Inferior parietal cortex (tissue), 1 donor: ENCODE results near the gene ARSG.

ENCODE experiments used
- DNase-seq: peaks from one replicate; pipeline ENCODE4 v3.0.0-alpha.2; 2016; ENCODE audit errors: extremely low spot score

ARSG gene

GRCh38 chr17:68377771-68378267 is 86.5 kb downstream of the ARSG start:
- DNase-seq: no peak

- no peak for DNase-seq
These were observed 87.2 kb downstream of the ARSG start for GRCh38 chr17:68378268-68379176.

GRCh38 chr17:68379177-68379510 is 87.8 kb downstream of the ARSG start:
- no peak for DNase-seq

- no peak for DNase-seq
These were observed 88.7 kb downstream of the ARSG start for GRCh38 chr17:68379692-68380677.

GRCh38 chr17:68381076-68381900 is 90.0 kb downstream of the ARSG start:
- DNase-seq: no peak

DNA sequence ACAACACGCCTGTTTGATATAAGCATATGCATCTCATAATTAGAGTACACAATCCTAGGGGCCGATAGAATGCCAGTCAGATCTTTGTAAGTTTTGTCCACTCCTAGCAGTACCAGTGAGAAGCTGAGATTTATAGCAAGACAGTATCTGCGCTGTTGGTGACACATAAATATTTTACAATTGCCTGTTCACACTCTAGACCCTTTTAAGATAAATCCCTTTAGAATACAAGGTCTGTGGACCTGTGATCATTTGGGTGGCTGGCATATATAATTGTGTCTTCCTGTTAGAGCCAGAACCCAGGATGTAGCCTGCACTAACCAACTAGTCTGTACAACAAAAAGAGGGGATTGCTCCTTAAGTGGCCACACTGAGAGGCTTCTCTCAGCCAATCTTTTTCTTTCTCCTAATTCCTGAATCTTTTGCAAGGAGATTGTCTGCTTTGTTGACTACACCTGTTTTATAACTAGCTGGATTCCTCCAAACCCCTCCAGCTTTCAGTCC is 91.3 kb downstream of the ARSG start:
- no peak for DNase-seq

GRCh38 chr17:68383120-68383442 is 91.8 kb downstream of the ARSG start:
- no peak for DNase-seq

DNA sequence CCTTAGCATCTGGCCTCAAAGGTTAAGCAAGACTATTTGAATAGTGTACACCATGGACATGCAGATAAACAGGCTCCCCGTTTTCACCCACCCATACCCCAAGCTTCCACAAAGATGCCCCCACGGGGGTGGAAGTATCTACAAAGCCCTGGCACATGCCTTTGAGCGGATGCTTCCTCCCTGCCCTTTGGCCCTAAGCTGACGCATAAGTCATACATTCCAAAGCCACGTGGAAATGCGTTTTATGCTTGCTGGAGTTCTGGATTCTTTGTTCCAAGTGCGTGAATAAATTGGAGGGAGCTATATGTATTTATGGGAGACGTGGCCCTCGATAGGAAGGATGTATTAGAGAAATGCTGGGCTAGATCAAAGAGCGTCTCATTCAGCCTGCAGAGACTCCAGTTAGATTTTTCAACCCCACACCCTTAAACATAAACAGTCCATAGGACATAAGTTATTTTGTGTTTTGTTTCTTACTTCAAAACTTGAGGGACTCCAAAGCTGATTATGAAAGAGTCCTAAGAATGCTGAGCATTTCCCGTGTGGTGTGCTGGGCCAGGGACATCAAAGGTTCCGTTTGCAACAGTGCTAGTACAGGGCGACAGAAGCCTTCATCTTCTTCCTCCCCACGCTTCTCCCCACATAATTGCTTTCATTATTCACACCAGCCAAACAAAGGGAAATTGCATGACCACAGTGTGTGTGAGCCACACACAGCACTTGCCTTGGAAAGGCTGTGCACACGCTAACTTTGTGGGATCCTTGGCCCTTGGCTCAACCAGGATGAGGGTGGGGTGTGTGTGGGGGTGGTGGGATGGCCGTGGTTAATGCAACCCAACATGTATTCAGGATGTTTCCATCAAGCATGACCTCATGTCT is 92.4 kb downstream of the ARSG start:
- DNase-seq: no peak

GRCh38 chr17:68384471-68384870 is 93.2 kb downstream of the ARSG start:
- DNase-seq: no peak

- no peak for DNase-seq
These were observed 93.6 kb downstream of the ARSG start for GRCh38 chr17:68384941-68385340.

DNA sequence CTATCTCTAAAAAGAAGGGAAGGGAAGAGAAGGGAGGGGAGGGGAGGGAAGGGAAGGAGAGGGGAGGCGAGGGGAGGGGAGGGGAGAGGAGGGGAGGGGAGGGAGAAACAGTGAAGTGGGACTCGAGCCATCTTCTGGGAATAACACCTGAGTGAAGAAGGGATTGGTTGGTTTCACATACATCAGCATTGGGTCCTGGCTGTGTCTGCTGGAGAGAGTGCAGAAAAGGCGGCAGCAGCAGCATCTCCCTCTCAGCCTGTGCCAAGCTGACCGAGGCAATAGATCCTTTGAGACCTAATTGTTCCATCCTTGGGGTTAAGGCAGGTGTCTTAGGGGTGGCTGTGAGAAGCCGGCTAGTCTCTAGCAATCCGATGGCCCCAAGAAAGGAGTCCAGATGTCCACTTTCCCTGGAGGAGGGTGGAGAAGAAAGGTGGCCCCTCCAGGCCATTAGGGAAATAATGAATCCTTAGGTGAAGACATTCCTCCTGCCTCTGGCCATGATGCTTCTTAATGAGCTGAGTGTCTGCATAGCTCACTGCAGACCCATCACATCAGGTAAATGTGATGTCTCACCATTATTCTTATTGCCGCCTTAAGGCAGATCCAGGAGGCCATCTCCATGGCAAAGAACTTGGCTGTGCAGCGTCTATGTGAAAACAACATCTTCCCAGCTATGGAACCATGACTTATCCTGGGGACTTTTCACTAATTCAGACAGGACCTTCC is 94.4 kb downstream of the ARSG start:
- no peak for DNase-seq

- no peak for DNase-seq
These were observed 96.3 kb downstream of the ARSG start for GRCh38 chr17:68387435-68388218.

- DNase-seq: no peak
These were observed 97.7 kb downstream of the ARSG start for GRCh38 chr17:68389041-68389440.

DNA sequence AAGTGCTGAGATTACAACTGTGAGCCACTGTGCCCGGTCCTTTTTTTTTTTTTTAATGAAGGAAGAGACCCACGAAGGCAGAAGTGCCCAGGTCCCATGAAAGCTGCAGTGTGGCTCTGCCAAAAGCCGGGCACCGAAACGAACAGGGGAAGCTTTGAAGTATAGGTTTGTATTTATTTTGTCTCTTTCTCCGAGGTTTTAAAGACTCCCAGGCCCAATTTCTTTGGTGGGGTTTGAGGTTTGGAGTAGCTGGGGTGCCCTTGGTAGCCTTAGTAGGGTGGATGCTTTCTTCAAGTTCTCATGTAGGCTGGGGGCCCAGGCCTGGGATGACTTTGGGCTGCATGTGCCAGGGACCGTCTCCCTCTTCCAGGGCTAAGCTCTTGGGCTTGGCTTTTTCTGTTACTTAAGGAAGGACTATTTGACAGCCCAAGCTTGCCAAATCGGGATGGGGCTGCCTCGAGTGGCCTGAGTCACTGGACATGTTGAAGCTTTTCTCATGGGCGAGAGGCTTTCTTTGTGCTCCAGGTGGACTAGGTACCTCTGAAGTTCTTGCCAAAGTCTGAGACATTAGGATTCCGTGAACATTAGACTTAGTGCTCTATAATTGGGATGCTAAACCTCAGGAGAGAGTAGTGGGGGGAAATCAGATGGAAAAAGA is 99.7 kb downstream of the ARSG start:
- DNase-seq: no peak

DNA sequence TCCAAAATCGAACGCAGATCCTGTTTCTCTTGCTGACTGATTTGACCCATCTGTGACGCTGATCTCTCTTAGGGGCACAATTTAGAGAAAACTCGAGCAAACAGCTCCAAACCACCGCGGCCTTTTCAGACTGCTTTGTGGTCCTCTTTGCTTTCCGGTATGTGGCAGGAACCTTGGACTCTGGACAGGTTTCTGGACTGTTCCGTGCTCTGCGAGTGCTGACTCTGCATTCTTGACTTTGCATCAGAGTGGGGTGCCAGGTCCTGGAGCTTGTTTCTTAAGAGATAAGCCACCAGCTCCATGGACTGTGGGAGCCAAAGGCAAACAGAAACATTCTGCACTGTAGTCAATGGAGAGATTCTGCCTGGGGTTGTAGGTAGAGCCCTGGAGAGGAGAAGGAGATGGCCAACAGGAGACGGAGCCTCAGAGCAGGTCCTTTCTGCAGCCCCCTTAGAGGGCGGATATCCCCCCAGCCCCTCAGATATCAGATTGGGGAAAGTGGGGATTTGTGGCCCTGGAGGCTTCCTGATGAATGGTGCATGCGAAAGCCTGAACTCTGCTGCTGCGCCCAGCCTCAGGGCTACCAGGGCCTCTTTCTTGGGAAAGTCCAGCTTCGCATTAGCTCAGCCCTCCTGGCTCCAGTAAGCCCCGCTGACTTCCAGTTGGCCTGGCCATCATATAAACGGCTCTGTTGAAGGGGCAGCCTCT is 100.4 kb downstream of the ARSG start:
- no peak for DNase-seq

DNA sequence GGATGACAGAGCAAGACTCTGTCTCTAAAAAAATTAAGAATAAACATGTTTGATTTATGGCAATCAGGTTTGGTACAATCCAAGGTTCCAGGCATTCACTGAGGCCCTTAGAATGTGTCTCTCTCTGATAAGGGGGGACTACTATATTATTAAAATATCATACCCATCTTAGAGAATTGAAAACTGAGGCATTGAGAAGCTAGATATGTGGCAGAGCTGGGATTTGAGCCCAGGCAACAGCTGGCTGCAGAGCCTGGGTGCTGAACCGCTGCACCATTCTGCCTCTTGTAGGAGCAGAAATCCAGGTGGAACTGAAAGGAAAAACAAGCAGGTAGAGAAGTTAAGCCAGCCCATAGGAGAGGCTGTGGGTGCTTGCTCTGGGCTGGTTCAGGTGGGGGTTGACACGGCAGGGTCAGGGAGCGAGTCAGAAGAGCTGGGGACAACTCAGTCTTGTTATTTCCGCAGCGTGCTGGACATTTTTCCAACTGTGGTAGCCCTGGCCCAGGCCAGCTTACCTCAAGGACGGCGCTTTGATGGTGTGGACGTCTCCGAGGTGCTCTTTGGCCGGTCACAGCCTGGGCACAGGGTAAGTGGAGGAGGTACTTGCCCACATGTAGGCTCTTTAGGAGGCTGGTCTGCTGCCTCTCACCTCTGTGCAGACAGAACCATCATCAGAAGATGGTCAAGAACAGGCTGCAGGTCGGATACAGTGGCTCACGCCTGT is 103.5 kb downstream of the ARSG start:
- DNase-seq: no peak
